Measurements from ENCODE around the gene ACOXL.
"Not testable (repeated sequence)": the region's sequence is repeated elsewhere in the genome, so short reads cannot be mapped to it uniquely, and the experiment has no call there.

ACOXL gene

DNA sequence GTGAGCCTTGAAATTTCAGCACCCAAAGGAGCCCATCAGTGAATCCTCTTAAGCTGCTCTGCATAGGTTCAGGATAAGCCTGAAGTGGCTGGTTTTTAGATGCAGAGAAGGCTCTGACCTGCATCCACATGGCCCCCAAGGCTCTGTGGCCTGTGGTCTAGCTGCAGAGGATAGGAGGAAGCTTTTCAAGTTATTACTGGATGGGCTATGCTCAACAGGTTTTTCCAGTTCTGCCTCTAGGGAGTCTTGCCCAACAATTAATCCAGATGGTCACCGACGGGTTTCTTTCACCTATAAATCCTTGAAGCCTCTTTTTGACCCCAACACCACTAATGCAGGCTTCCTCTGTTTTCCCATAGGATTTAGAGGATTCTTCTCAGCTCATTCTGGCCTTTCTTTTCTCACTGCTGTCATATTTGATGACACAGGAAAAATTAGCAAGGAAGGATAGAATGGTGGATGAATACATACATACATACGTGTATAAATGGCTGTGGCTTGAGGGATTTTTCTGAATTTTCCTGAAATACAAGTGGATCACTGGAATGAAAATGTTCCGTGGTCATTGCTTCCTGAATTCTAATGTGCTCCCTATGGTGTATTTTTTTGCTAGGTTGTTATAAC lies 336.2 kb downstream of the ACOXL start:
- no peak for FAIRE-seq

DNA sequence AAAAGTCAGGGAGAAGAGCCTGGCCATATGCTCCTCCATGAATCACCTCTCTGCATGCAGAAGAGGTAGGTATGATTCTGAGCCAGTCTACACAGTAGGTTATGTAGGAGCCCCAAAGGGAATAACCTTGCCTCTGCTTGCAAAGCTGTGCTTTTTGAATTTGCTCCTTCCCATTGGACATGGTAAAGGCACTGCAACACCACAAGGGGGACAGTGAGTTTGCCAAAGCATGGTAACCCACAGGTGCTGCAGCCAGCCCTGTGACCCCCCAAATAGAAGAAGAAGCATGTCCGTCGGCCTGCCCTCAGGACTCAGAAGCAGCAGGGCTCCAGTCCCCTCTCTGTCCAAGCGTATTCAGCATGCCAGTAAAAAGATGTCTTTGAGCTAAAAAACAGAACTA lies 337.3 kb downstream of the ACOXL start:
- no peak for FAIRE-seq

DNA sequence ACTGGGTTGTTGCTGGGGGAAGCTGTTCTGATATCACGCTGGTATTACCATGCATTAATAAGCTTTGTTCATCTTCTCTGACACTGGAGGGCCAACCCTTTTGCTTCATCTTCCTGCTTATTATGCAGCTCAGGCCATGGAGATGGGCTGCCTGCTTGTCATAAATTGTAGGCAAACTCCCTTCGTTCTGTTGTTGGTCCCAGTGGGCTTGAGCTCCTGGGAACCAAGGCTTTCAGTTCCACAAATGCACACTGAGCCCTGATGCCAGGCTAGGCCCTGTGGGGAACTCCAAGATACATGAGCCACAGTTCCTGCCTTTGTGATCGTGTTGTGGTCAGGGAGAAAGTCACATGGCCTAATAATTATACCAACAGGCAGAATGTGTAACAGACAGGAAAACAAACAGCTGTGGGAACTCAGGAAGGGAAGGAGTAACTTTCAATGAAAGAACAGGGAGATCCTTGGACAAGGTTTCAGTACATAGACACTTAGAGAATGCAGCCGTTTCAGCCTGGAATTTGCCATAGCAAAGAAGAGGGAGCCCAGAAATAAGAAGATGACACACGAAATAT lies 339.3 kb downstream of the ACOXL start:
- FAIRE-seq: no peak

DNA sequence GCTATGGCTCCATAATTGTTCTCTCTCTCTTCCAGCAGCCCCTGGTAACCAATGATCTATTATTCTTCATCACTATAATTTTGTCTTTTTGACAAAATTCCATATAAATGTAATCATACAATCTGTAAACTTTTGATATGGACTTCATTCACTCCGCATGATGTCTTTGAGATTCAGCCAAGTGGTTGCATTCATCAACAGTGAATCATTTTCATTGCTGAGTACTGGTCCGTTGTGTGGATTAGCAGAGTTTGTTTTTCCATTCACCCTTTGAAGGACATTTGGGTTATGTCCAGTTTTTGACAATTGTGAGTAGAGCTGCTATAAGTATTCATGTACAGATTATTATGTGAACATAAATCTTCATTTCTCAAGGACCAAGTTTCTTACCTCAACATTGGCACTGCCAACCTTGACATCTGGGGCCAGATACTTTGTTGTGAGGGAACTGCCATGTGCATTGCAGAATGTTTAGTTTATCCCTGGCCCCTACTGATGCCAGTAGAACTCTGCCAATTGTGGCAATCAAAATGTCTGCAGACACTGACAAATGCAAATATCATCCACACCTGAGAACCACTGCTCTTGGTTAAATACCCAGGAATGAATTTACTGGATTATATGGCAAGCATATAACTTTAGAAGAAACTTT lies 340.0 kb downstream of the ACOXL start:
- FAIRE-seq: no peak

DNA sequence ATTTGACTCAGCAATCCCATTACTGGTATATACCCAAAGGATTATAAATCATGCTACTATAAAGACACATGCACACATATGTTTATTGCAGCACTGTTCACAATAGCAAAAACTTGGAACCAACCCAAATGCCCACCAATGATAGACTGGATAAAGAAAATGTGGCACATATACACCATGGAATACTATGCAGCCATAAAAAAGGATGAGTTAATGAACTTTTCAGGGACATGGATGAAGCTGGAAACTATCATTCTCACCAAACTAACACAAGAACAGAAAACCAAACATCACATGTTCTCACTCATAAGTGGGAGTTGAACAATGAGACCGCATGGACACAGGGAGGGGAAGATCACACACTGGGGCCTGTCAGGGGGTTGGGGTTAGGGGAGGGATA lies 350.3 kb downstream of the ACOXL start:
- not testable (repeated sequence) for FAIRE-seq

DNA sequence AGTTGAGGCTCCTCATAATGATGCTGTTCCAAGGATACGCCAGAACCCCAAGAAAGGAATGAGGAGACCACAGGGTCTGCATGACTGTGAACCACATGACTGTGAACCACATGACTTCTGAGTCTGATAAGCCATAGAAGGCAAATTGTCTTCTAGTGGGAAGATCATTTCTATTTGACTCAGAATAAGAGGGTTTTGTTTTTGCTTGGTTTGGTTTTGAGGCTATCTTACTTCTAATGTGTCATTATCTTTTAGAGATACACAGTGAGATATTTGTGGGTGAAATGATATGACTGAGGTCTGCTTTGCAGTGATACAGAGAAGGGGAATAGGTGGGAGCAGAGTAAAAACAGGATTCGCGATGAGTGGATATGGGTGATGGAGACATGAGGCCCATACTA lies 359.4 kb downstream of the ACOXL start:
- no peak for FAIRE-seq

DNA sequence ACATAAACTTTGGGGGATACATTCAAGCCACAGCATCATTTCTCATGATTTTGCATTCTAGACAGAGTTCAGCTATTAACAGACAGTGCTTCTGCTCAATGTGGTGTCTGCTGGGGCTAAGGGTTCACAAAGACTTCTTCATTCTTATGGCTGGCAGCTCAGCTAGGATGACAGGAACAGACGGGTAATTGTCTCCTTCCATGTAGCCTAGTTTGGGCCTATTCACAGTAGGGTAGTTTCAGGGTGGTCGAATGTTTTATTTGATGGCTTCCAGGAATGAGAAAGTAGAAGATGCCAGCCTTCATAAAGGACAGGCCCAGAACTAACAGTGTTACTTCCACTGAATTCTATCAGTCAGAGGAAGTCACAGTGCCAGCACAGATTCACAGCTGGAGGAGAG lies 362.3 kb downstream of the ACOXL start:
- no peak for FAIRE-seq

DNA sequence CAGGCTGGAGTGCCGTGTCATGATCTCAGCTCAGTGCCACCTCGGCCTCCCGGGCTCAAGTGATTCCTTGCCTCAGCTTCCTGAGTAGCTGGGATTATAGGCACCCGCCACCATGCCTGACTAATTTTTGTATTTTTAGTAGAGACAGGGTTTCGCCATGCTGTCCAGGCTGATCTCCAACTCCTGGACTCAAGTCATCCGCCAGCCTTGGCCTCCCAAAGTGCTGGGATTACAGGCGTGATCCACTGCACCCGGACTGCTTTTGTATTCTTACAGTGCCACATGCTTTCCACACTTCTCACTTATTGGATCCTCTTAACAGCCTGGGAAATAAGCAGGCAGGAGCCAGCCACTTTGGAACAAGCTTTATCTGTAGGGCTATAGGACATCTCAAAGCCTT lies 363.1 kb downstream of the ACOXL start:
- FAIRE-seq: no peak

DNA sequence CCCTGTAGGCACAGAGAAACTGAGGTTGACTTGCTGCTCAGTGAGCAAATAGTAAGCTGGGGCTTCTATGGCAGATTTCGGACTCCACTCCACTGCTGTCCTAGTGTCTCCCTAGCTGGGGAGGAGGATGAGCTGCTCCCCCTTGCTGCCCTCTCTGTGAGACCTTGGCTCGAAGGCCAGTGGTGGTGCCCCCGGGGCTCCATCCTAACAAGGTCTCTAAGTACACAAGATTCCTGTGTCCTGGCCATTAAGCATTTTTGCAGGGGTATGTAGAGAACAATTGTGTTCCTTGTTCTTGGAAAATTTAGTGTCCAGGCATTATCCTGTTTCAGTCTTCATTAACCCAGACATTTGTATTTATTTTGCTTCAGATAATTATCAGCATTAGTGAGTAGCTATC lies 367.0 kb downstream of the ACOXL start:
- no peak for FAIRE-seq

DNA sequence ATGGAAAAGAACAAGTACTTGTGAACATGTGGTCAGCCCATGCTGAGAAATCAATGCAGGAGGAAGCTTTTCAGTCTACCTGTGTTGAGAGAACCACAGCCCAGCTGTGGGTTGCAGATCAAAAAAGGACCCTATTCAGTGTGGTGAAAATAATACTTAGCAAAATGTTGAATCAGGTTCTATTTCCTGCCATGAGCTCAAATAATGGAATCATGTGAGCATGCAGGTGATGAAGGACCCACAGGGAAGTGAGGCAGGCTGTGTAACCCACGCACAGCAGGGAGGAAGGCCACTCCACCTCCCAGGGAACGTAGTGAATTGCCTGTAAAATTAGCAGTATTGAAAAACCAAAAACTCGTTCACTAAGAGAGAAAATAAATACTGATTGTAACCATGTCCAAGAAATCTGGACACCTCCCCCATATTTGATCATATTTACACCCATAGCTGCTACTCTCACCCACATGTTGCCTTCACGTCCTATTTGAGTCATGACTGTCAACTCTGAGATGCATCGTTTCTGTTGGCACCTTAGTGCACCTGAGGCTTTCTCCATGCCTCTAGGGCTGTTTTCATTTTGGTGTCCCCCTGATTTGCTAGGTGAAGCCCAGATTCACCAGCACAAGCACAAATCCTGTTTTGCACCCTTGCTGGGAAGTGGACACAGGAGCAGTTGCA lies 367.9 kb downstream of the ACOXL start:
- no peak for FAIRE-seq

DNA sequence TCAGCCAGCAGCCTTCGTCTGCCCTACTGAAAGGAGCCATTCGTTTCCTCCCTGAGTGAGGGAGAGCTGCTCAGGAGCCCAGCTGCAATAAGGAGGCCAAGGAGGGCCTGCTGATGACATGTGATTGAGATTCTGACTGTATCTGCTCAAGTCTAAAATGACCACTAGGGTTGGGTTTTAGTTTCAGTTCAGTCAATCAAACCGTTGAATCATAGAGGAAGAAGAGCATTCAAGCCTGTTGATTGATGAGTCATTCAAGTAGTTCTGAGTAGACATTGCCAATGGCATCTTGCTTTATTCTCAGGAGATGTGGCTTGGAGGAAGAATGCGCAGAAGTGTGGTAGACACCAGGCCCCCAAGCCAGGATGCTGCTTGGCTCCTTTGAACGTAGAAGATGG lies 368.4 kb downstream of the ACOXL start:
- FAIRE-seq: no peak

DNA sequence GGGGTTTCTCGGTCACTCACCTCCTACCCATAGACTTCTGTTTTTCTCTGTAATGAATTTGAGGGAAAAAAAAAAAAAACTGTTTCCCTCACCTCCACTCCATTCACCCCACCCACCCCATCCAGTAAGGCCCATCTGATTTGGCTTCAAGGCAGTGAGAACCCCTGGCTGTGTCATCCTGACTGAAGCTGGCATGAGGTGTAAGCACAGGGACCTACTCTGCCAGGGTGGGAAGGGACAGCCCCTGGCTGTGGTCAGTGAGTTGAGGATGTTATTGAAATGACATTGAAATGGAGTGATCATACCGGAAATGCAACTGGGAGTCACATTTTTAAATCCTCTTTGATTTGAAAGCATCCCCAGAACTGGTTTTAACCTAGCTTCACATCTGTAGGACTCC lies 369.2 kb downstream of the ACOXL start:
- FAIRE-seq: no peak

DNA sequence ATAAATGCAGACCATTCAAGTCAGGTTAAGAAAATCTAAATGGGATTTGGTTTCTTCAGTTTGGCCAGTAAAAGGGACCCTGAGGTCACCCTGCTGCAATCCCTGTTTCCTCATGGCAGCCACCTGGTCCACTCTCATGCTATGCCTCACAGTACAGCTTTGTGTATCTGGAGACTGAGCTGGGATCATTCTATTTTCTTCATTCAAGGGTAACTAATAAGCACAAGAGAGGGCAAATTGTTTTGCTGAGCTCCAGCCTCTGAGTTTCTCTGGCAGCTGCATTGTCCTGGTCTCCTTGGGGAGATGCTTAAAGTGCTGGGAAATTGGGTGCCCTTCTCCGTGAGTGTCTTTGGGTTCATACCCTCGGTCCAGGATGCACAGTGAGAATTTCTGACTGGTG lies 369.8 kb downstream of the ACOXL start:
- FAIRE-seq: no peak

DNA sequence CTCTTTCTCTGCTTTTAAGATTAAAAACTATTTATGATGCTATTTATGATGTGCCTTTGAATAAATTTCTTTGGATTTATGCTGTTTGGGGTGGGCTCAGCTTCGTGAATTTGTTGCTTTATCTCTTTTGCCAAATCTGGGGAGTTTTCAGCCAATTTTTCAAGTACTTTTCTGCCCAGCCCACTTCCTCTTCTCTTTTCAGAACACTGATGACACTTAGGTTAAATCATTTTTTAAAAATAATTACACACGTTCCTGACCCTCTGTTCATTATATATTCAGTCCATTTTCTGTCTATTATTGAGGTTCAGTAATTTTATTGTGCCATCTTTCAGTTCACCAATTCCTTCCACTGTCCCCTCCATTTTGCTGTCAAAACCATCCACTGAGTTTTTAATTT lies 373.6 kb downstream of the ACOXL start:
- FAIRE-seq: no peak

DNA sequence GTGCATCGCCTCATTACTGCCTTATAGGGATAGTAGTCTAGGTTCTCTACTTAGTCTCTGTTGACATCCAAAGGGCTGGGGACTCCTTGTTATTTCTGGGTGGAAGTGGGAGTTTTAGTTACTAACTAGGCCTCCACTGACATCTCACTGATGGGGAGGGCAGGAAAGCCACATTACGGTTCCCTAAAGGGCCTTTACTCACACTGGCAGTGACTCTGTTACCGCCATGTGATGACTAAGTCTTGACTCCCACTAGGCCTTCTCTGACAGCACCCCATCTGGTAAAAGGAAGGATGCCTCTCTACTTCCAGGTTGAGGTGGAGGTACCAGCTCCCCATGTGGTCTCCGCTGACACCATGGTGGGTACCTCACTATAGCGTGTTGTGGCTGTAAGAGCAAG lies 374.3 kb downstream of the ACOXL start:
- FAIRE-seq: no peak

DNA sequence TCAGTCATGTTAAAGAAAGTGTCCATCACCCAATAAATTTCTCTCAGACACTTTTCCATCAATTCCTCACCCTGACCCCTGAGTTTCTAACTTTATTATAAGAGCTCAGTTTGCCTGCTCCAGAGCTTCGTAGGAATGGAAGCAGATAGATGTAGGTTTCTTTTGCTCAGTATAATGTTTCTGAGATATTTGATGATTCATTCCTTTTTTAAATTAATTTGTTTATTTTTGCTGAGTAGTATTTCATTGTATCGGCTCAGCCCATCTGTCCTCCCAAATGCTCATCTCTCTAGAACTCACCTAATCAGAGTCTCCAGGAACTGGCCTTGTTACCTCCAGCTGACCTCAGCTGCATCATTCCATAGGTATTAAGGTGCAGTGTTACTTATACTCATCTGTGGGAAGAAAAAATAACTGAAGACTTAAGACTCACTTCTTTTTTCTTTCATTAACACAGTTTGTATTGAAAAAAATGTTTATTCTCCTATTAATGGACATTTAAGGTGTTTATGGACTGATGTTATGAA lies 376.4 kb downstream of the ACOXL start:
- no peak for FAIRE-seq

DNA sequence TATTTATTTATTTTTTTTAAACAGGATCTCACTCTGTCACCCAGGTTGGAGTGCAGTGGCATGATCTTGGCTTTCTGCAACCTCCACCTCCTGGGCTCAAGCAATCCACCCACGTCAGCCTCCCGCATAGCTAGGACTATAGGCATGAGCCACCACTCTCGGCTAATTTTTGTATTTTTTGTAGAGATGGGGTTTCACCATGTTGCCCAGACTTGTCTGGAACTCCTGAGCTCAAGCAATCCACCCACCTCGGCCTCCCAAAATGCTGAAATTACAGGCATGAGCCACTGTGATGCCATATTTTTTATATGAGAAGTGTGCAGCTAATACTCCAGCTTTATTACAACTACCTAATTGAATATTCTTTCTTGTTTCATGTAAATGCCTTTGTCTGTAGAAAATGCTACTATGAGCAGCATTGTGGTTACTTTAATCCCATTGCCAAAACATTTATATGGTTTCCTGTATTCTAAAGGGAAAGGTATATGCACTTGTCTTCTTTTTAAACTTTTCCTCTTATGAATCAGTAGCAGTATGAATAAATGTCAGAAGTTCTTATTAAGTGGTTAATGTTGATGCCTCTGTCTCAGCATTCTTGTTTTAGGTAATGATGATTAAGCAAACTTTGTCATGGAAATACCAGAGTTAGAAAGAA lies 378.9 kb downstream of the ACOXL start:
- FAIRE-seq: no peak

DNA sequence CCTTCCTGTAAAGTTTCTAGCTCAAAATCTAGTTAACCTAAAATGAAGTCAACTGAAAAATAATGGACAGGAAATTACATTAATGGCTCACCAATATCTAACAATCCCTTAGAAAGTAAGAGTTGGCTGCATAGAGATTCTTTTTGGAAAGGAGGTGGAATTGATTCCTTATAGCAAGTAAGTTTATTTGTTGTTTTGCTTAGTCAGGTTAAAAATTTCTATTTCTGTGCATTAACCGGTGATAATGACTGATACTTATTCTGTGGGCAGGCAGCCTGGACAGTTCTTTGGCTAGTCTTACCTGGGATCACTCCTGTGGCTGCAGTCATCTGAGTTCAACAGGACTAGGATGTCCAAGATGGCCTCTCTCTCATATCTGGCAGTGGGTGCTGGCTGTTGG lies 381.5 kb downstream of the ACOXL start:
- no peak for FAIRE-seq

DNA sequence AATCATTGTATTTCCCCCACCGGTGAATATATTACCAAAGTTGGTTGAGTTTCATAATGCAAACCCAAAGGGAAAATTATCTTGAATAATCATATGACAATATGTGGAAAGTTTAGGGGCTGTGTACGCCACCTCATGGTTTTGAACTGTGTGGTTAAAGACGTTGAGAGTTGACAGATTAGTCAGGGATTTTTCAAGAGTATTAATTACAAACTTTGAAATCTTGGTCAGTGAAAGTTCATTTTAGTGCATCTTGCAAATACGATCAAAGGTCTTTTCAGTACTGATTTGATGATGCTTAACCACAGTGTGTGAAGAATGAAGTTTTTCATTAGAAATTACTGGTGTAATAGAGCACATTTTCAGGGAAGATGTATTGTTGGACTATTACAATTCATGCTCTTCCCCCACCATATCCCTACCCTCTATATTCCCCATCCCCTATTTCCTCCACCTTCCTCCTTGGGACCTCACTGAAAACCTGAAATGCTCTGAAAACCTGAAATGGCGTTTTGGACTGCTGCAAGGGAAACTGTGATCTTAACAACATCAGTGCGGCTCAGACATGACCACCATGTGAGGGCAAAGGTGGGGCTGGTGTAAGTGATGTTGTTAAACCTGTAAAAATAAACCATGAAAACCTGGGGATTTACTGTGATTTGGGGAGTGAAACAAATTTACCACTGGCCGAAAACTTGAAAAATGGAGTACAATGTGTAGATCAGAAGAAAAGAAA lies 383.8 kb downstream of the ACOXL start:
- no peak for FAIRE-seq

DNA sequence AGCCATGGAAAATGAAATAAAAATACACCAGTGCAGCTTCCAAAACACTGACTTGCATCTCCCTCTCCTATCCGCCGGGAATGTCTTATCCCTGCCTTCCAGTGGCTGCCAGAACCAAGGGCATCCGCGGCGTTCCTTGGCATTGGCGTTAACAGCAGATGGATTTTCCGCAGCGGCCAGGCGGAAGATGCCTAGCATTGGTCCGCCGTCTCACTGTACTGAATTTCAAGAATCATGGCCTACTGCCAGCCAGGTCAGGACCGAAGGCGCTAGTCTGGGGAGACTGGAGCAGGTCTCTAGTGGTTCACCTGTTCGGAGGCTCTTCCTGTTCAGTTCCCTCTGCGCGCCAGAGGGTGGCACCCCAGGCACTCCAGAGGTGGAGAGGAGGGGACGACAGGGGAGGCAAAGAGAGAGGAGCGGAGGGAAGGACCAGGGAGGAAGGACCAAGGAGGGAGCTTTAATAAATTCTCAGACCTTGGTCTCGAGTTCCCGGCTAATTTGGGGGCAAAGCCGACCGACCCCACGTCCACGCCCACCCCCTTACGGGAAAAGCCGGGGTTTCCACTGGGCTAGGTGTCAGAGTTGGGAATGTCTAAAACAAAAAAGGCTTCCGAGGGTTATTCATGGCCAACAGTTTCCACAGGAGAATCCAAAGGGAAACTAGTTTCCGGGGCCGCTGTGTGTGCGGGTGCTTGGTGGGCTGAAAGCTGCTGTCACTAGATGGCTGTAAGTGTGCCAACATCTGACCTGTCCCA lies 384.6 kb downstream of the ACOXL start:
- no peak for FAIRE-seq

DNA sequence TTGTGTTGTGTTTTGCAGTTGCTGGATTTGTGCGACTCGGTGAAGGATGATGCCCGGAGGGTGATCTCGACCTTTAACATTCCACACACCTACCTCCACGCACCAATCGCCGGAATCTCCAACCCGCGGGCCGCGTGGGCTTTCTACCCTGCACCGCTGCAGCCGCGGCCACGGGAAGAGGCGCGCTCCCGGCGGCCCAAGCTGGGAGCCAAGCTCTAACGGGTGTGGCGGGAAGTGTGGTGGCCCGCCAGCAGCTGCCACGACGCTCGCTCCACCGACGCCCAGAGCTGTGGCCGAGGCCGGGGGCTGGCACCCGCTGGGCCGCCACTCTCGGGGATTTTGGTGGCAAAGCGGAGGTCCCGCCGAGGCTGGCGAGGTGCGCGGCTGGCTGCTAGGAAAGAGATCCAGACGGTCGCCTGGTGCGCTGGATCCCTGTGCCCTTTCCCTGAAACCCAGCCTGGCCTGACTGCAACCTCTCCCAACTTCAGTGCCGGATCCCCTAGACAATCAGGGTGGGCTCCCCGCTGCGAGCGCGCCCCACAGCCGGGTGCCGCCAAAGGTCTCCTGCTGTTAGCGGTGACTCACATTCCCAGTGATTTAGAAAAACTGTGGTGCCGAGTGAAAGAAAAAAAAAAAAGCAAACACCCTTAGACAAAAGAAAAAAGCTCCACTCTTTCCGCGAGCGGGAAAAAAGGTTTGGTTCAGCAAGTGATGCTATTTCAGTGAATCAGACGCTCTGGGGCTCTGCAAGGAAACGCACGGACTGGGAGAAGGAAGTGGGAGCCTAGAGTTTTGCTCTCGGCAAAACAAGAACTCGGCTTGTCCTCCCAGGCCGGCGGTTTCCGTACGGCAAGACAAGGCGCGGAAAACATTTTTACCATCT lies 385.5 kb downstream of the ACOXL start:
- FAIRE-seq: no peak
